Epithelial cell of proximal tubule (primary cell): ENCODE results near the gene ETS1. TPM values are rescaled to one million over a fixed set of nuclear protein-coding genes. Genes with fewer than 3 reads are reported as not detected.

ENCODE experiments used
- DNase-seq: peaks from one replicate; pipeline ENCODE4 v3.0.0-alpha.2; 2011; ENCODE audit warnings: low read depth
- H3K4me3 ChIP-seq: 2 replicates; pipeline ENCODE4 v1.5.1; 2011; ENCODE audit warnings: low read depth, mild to moderate bottlenecking, low read length
- CTCF ChIP-seq: conservative IDR thresholded peaks from 2 replicates; pipeline ENCODE4 v1.5.1; 2012; ENCODE audit warnings: low read depth, mild to moderate bottlenecking, low read length
- total RNA-seq: library from RNA; depleted of rRNA; stranded (reverse); fragments of >200 nt; gene quantifications from 2 replicates; pipeline ENCODE4 v1.2.3, GENCODE V29; 2015

ETS1 gene
- total RNA-seq, 1 donor from 2014 or later = 76.5 TPM

DNA sequence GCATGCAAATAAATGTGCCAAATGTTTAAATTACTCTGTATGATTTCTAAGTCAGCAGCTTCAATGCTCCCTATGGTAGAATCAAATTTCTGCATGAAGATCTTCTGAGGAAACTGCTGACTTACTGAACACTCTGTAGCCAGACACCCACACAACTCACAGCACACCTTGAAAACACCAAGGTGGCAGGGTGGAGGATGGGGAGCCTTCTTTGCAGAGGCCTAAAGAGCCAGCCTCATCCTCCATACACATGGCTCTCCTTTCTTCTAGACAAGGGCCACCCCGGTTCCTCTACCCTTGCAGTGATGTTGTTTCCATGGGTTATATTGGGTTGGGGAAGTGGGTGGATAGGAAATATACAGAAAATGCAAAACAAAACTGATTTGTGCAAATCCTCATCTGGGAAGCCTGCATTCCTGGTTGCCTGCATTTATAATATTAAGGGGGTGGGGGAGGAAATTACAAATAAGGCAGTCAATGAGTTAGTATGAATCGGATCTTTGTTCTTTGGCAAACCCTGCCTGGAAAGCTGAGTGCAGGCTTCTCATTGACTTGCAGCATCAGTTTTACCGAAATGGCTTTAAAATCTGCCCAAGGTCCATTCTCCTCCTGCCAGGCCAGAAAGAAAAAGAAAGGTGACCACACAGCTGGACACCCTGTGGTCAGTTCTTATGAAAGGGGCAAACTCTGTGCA, 15.8 kb upstream of the ETS1 start:
- no peak overlapping the region for H3K4me3 ChIP-seq
- no peak for DNase-seq
- no peak for TF ChIP-seq CTCF

DNA sequence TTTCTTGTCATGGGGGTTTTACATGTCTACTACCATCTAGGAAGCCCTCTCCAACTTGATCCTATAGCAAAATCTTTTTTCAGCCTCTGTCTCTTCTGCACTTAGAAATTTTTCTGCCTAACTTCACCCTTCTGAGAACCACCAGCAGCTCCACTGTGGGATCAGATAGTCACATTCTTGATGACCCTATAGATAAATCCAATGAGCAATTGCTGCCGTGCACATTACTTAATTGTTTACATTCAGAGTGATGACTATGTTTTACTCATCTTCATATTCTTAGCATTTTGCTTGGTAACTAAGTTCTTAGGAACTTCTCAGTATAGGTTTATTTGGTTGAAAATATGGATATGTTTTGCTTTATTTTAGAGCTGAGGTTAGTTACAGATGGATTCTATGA, 12.4 kb upstream of the ETS1 start:
- TF ChIP-seq CTCF = no peak
- no peak for DNase-seq
- no peak overlapping the region for H3K4me3 ChIP-seq

DNA sequence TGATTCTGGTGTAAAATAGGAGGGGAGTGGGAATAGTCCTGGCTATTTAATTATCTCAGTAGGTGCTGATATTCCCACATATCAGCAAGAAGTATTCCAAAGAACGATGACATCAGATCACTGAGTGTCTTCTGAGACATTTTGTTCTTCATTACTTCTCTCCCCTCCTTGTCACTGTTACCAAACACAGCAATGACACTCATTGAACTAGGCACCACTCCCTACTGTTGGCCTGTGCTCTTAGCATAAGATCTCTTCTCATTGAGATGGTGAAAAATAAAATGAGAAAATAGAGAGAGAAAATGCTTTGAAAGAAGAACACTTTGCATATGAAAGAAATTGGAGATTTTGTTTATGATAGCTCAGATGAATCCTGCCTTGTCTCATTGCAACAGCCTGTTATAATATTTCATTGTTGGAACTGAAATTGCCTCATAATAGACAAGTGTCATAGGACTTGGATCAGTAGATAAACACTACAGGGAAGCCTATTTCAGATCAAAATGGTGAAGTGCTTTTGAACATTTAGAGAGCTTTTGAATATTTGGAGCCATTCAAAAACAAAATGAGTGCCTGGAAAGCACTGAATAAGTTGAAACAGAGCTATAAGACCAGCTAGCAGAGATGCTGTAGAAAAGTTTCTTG, 11.3 kb upstream of the ETS1 start:
- no peak for TF ChIP-seq CTCF
- no peak overlapping the region for H3K4me3 ChIP-seq
- no peak for DNase-seq

GRCh38 chr11:128598096-128598495, 10.7 kb upstream of the ETS1 start:
- no peak for TF ChIP-seq CTCF
- H3K4me3 ChIP-seq = no peak overlapping the region
- DNase-seq = no peak

DNA sequence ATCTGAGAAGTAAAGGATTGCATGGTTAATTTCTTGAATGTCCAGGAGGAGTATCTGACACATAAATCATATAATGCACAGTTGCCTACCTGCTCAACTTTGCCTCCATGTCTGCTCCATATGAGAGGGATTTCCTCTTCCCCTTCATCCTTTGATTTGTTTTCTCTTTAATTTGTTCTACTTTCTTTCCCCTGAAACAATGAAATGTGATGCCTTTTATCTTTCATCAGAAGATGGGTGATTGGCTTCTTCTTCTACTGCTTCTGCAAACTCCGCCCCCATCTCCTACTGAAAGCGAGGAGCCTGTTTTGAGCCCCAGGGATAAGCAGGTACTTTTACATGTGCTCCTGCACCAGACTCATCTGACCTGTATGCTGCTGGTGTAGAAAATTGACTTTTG, 9.9 kb upstream of the ETS1 start:
- no peak for TF ChIP-seq CTCF
- DNase-seq = no peak
- H3K4me3 ChIP-seq = no peak overlapping the region

DNA sequence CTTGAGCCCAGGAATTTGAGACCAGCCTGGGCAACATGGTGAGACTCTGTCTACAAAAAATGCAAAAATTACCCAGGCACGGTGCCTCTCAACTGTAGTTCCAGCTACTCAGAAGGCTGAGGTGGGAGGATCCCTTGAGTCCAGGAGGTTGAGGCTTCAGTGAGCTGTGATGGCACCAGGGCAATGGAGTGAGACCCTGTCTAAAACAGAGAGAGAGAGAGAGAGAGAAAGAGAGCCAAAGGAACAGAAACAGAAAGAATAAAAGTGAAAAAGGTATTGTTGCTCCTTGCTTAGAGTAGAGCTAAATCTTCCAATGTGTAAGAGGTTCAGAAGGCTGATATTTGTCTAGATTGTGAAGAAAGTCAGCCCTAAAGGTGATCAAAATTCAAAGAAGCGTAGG, 8.9 kb upstream of the ETS1 start:
- no peak overlapping the region for H3K4me3 ChIP-seq
- TF ChIP-seq CTCF = no peak
- DNase-seq = no peak

GRCh38 chr11:128595775-128596174, 8.4 kb upstream of the ETS1 start:
- DNase-seq = no peak
- TF ChIP-seq CTCF = no peak
- no peak overlapping the region for H3K4me3 ChIP-seq
